Mesothelial cell of epicardium (in vitro differentiated cells): ENCODE measurements around the gene EPHB6. TPM values are rescaled to one million over a fixed set of nuclear protein-coding genes. Genes with fewer than 3 reads are reported as not detected.

Experiments used
- DNase-seq, 2 experiments: peaks; one replicate each; pipeline ENCODE4 v3.0.0; 2021; ENCODE audit warnings: low spot score in 2 of 2; ENCODE audit not compliant: unreplicated experiment in 2 of 2
- H3K27ac Mint-ChIP-seq: 2 replicates; pipeline ENCODE4 v1.8.0; 2021; ENCODE audit warnings: mixed read lengths
- H3K27me3 Mint-ChIP-seq: 2 replicates; pipeline ENCODE4 v1.8.0; 2021; ENCODE audit warnings: low read depth, mixed read lengths
- H3K36me3 Mint-ChIP-seq: 2 replicates; pipeline ENCODE4 v1.8.0; 2021; ENCODE audit warnings: mixed read lengths
- H3K4me1 Mint-ChIP-seq: 2 replicates; pipeline ENCODE4 v1.8.0; 2021; ENCODE audit warnings: mixed read lengths
- H3K4me3 Mint-ChIP-seq: 2 replicates; pipeline ENCODE4 v1.8.0; 2021; ENCODE audit warnings: mild to moderate bottlenecking, moderate library complexity, mixed read lengths
- H3K9me3 Mint-ChIP-seq: 2 replicates; pipeline ENCODE4 v1.8.0; 2021; ENCODE audit warnings: mixed read lengths
- CTCF ChIP-seq: fragments of 200-600 bp; sonication (generic); IDR thresholded peaks from one replicate; pipeline ENCODE4 v1.5.0; 2021; ENCODE audit warnings: antibody characterized with exemption; ENCODE audit not compliant: unreplicated experiment
- total RNA-seq: library from RNA; stranded (reverse); gene quantifications from 3 replicates; pipeline ENCODE4 v1.2.1, GENCODE V29; 2021

EPHB6 gene
- total RNA-seq, 1 donor from 2014 or later: 28.0 TPM

GRCh38 chr7:142865766-142866165 is 10.9 kb downstream of the EPHB6 start:
- H3K36me3 Mint-ChIP-seq: peaks cover 17% of the 10 kb centered on the region
- H3K4me3 Mint-ChIP-seq: no peak overlapping the region
- H3K4me1 Mint-ChIP-seq: no peaks in the 10 kb centered on the region
- H3K9me3 Mint-ChIP-seq: no peaks in the 10 kb centered on the region
- H3K27me3 Mint-ChIP-seq: no peaks in the 10 kb centered on the region
- H3K27ac Mint-ChIP-seq: no peak overlapping the region
- DNase-seq: no peak
- no peak for TF ChIP-seq CTCF

GRCh38 chr7:142866361-142867096 is 11.7 kb downstream of the EPHB6 start:
- Mint-ChIP-seq H3K27me3 (no peaks in the 10 kb centered on the region), H3K27ac (no peak overlapping the region), H3K4me3 (no peak overlapping the region), H3K36me3 (peaks cover 14% of the 10 kb centered on the region), H3K9me3 (no peaks in the 10 kb centered on the region), H3K4me1 (no peaks in the 10 kb centered on the region)
- no peak for DNase-seq
- peak; percentile 33 for TF ChIP-seq CTCF

GRCh38 chr7:142867097-142867378 is 12.2 kb downstream of the EPHB6 start:
- no peaks in the 10 kb centered on the region for H3K27me3 Mint-ChIP-seq
- H3K9me3 Mint-ChIP-seq: no peaks in the 10 kb centered on the region
- no peak for TF ChIP-seq CTCF
- H3K36me3 Mint-ChIP-seq: peaks cover 13% of the 10 kb centered on the region
- no peaks in the 10 kb centered on the region for H3K4me1 Mint-ChIP-seq
- no peak for DNase-seq
- H3K27ac Mint-ChIP-seq: no peak overlapping the region
- H3K4me3 Mint-ChIP-seq: no peak overlapping the region

GRCh38 chr7:142867398-142868187 is 12.7 kb downstream of the EPHB6 start:
- Mint-ChIP-seq H3K36me3 (peaks cover 13% of the 10 kb centered on the region), H3K27me3 (no peaks in the 10 kb centered on the region), H3K9me3 (no peaks in the 10 kb centered on the region), H3K4me1 (no peaks in the 10 kb centered on the region), H3K4me3 (no peak overlapping the region), H3K27ac (no peak overlapping the region)
- DNase-seq: no peak
- no peak for TF ChIP-seq CTCF

GRCh38 chr7:142868188-142868985 is 13.5 kb downstream of the EPHB6 start:
- no peak for TF ChIP-seq CTCF
- Mint-ChIP-seq H3K4me3 (no peak overlapping the region), H3K27me3 (no peaks in the 10 kb centered on the region), H3K27ac (no peak overlapping the region), H3K9me3 (no peaks in the 10 kb centered on the region), H3K4me1 (no peaks in the 10 kb centered on the region), H3K36me3 (peaks cover 12% of the 10 kb centered on the region)
- no peak for DNase-seq
